GM19395 (cell line): Measurements from ENCODE around the gene DNAJC30.
"Not testable (repeated sequence)": the region's sequence is repeated elsewhere in the genome, so short reads cannot be mapped to it uniquely, and the experiment has no call there.

ENCODE experiments used
- ATAC-seq: cut with Tn5 transposase; IDR thresholded peaks from one replicate; pipeline ENCODE4 v1.9.1; 2021; ENCODE audit warnings: mild to moderate bottlenecking, moderate library complexity; ENCODE audit not compliant: unreplicated experiment

DNAJC30 gene

GRCh38 chr7:73683056-73683787 is at the start of gene DNAJC30, which contains the start of gene BUD23:
Gene DNAJC30, minus strand, starts transcription at chr7:73683453. Its CDS starts 30 bp downstream, at chr7:73683423.
Gene BUD23, plus strand, starts transcription at chr7:73683597. Its CDS starts 29 bp downstream, at chr7:73683626.
- peak; percentile 90 for ATAC-seq

- no peak for ATAC-seq
These were observed 49.1 kb upstream of the DNAJC30 start for GRCh38 chr7:73732397-73732796.

- ATAC-seq, result no peak
These were observed 47.2 kb upstream of the DNAJC30 start for GRCh38 chr7:73730485-73730884.

- no peak for ATAC-seq
These were observed 45.3 kb upstream of the DNAJC30 start for GRCh38 chr7:73728551-73728950.

GRCh38 chr7:73727952-73728351 is 44.7 kb upstream of the DNAJC30 start:
- no peak for ATAC-seq

- ATAC-seq, result no peak
These were observed 42.8 kb upstream of the DNAJC30 start for GRCh38 chr7:73726083-73726466.

- ATAC-seq, result no peak
These were observed 40.6 kb upstream of the DNAJC30 start for GRCh38 chr7:73723813-73724212.

GRCh38 chr7:73722785-73723184 is 39.5 kb upstream of the DNAJC30 start:
- ATAC-seq, result no peak

- ATAC-seq, result not testable (repeated sequence)
These were observed 38.9 kb upstream of the DNAJC30 start for GRCh38 chr7:73722182-73722581.

- no peak for ATAC-seq
These were observed 38.1 kb upstream of the DNAJC30 start for GRCh38 chr7:73721377-73721817.

- not testable (repeated sequence) for ATAC-seq
These were observed 37.2 kb upstream of the DNAJC30 start for GRCh38 chr7:73720443-73720842.

GRCh38 chr7:73719806-73720169 is 36.5 kb upstream of the DNAJC30 start:
- ATAC-seq, result peak; percentile 8

- ATAC-seq, result peak; percentile 57
These were observed 35.9 kb upstream of the DNAJC30 start, which contains the start of gene STX1A for GRCh38 chr7:73718905-73719805. Gene STX1A, minus strand, starts transcription at chr7:73719669. Its CDS starts 38 bp downstream, at chr7:73719631.

- ATAC-seq, result no peak
These were observed 35.2 kb upstream of the DNAJC30 start for GRCh38 chr7:73718438-73718881.

- ATAC-seq, result no peak
These were observed 34.7 kb upstream of the DNAJC30 start for GRCh38 chr7:73717991-73718405.

- no peak for ATAC-seq
These were observed 34.0 kb upstream of the DNAJC30 start for GRCh38 chr7:73717025-73717807.

- ATAC-seq, result no peak
These were observed 33.2 kb upstream of the DNAJC30 start for GRCh38 chr7:73716318-73716890.

GRCh38 chr7:73715648-73716317 is 32.5 kb upstream of the DNAJC30 start:
- no peak for ATAC-seq

GRCh38 chr7:73713319-73713718 is 30.1 kb upstream of the DNAJC30 start:
- not testable (repeated sequence) for ATAC-seq

GRCh38 chr7:73712773-73713172 is 29.5 kb upstream of the DNAJC30 start:
- ATAC-seq, result no peak
